ENCODE measurements around the gene PKP2.

DNA sequence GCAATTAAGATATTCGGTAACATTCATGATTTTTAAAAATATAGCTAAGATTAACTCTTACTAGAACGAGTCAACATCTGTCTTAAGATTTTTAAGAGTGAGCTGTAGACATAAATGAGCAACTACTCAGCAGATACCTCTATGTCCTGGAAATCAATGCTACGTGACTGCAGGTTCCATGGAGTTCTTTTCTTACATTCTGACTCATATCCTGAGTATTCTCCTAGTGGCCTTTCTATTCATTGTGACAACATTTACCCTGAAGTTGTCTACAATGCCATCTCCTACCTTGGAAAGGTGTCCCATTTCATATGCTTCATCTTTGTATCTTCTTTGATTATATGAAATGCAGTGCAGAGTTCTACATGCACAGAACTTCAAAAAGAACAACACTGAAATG, 59.9 kb downstream of the PKP2 start:
- TF ChIP-seq, protein P1, sequence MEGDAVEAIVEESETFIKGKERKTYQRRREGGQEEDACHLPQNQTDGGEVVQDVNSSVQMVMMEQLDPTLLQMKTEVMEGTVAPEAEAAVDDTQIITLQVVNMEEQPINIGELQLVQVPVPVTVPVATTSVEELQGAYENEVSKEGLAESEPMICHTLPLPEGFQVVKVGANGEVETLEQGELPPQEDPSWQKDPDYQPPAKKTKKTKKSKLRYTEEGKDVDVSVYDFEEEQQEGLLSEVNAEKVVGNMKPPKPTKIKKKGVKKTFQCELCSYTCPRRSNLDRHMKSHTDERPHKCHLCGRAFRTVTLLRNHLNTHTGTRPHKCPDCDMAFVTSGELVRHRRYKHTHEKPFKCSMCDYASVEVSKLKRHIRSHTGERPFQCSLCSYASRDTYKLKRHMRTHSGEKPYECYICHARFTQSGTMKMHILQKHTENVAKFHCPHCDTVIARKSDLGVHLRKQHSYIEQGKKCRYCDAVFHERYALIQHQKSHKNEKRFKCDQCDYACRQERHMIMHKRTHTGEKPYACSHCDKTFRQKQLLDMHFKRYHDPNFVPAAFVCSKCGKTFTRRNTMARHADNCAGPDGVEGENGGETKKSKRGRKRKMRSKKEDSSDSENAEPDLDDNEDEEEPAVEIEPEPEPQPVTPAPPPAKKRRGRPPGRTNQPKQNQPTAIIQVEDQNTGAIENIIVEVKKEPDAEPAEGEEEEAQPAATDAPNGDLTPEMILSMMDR (IDR thresholded peaks at IDR 0.05), result no peak
- no peak for TF ChIP-seq POLR2AphosphoS5 (IDR thresholded peaks at IDR 0.05)
- TF ChIP-seq POLR2A (IDR thresholded peaks at IDR 0.05), result no peak
- TF ChIP-seq EP300 (IDR thresholded peaks at IDR 0.05), result no peak
